ENCODE data around the gene CREG2.

CREG2 gene

GRCh38 chr2:101305492-101306078 is 81.7 kb downstream of the CREG2 start:
- ATAC-seq: no peak

GRCh38 chr2:101305035-101305434 is 82.3 kb downstream of the CREG2 start:
- peak; percentile 40 to 55 for ATAC-seq

- ATAC-seq: no peak
Measured at GRCh38 chr2:101303688-101304087, 83.6 kb downstream of the CREG2 start.

GRCh38 chr2:101302016-101302415 is 85.3 kb downstream of the CREG2 start:
- ATAC-seq: no peak

- ATAC-seq: no peak
Measured at GRCh38 chr2:101300836-101301235, 86.5 kb downstream of the CREG2 start.

- ATAC-seq: peak in 1 of 2 donors; percentile 27
Measured at GRCh38 chr2:101300164-101300563, 87.1 kb downstream of the CREG2 start.

GRCh38 chr2:101299604-101300003 is 87.7 kb downstream of the CREG2 start:
- ATAC-seq: peak; percentile 28 to 36

- ATAC-seq: no peak
Measured at GRCh38 chr2:101297383-101297782, 89.9 kb downstream of the CREG2 start.

GRCh38 chr2:101296371-101296770 is 90.9 kb downstream of the CREG2 start:
- no peak for ATAC-seq

GRCh38 chr2:101295895-101296294 is 91.4 kb downstream of the CREG2 start:
- no peak for ATAC-seq

All from activated CD4-positive, CD25-positive, alpha-beta regulatory T cell treated with anti-CD3 and anti-CD28 coated beads, Interleukin-2, amount 50 U/mL, for 24 hours (primary cell).